ENCODE results near the gene MUC5B.

Gene MUC5B

GRCh38 chr11:1297011-1297575 is 74.2 kb downstream of the MUC5B start:
- Histone ChIP-seq H3F3A (ENCODE audit: insufficient read depth, low read length) (no peaks in the 10 kb centered on the region), H3K79me2 (ENCODE audit: insufficient read depth, low read length) (peaks cover 7% of the 10 kb centered on the region)

GRCh38 chr11:1297576-1298473 is 75.0 kb downstream of the MUC5B start:
- Histone ChIP-seq H3K4me2 (ENCODE audit: low read length) (no peak overlapping the region), H3F3A (ENCODE audit: insufficient read depth, low read length) (no peaks in the 10 kb centered on the region), H3K79me2 (ENCODE audit: insufficient read depth, low read length) (peaks cover 7% of the 10 kb centered on the region), H3K9me3 (ENCODE audit: low read length) (no peaks in the 10 kb centered on the region), H3K36me3 (ENCODE audit: insufficient read depth, low read length) (peaks cover 16% of the 10 kb centered on the region), H3K27ac (ENCODE audit: low read depth, low read length, poor library complexity, severe bottlenecking) (no peak overlapping the region), H3K4me1 (ENCODE audit: insufficient read depth, low read length, severe bottlenecking) (no peaks in the 10 kb centered on the region), H3K4me3 (ENCODE audit: low read depth, low read length, poor library complexity, severe bottlenecking) (no peak overlapping the region), H3K9ac (ENCODE audit: low read length) (no peak overlapping the region), H3K9me2 (ENCODE audit: low read depth, low read length) (no peaks in the 10 kb centered on the region), H3K27me3 (ENCODE audit: insufficient read depth, low read length) (no peaks in the 10 kb centered on the region), H2AFZ (ENCODE audit: low read length) (no peak overlapping the region), H4K20me1 (ENCODE audit: insufficient read depth, low read length) (no peaks in the 10 kb centered on the region)
- TF ChIP-seq CTCF (IDR thresholded peaks at IDR 0.05; ENCODE audit: low read length): no peak
- no peak for TF ChIP-seq EZH2 (IDR thresholded peaks at IDR 0.05; ENCODE audit: borderline replicate concordance, low read length)

More at GRCh38 chr11:1297011-1297575, 74.2 kb downstream of the MUC5B start:
- H3K9me2 ChIP-seq (ENCODE audit: low read depth, low read length): no peaks in the 10 kb centered on the region
- H3K4me3 ChIP-seq (ENCODE audit: low read depth, low read length, poor library complexity, severe bottlenecking): no peak overlapping the region
- no peak for TF ChIP-seq EZH2 (IDR thresholded peaks at IDR 0.05; ENCODE audit: borderline replicate concordance, low read length)
- no peak for TF ChIP-seq CTCF (IDR thresholded peaks at IDR 0.05; ENCODE audit: low read length)
- H3K4me1 ChIP-seq (ENCODE audit: insufficient read depth, low read length, severe bottlenecking): no peaks in the 10 kb centered on the region
- H4K20me1 ChIP-seq (ENCODE audit: insufficient read depth, low read length): no peaks in the 10 kb centered on the region
- no peaks in the 10 kb centered on the region for H3K27me3 ChIP-seq (ENCODE audit: insufficient read depth, low read length)
- H2AFZ ChIP-seq (ENCODE audit: low read length): no peak overlapping the region
- H3K27ac ChIP-seq (ENCODE audit: low read depth, low read length, poor library complexity, severe bottlenecking): no peak overlapping the region
- no peak overlapping the region for H3K9ac ChIP-seq (ENCODE audit: low read length)
- H3K36me3 ChIP-seq (ENCODE audit: insufficient read depth, low read length): peaks cover 19% of the 10 kb centered on the region
- no peaks in the 10 kb centered on the region for H3K9me3 ChIP-seq (ENCODE audit: low read length)
- H3K4me2 ChIP-seq (ENCODE audit: low read length): no peak overlapping the region

GRCh38 chr11:1298695-1299492 is 76.0 kb downstream of the MUC5B start:
- H3K9me3 ChIP-seq (ENCODE audit: low read length): no peaks in the 10 kb centered on the region
- H3F3A ChIP-seq (ENCODE audit: insufficient read depth, low read length): no peaks in the 10 kb centered on the region
- H3K9ac ChIP-seq (ENCODE audit: low read length): no peak overlapping the region
- no peak for TF ChIP-seq EZH2 (IDR thresholded peaks at IDR 0.05; ENCODE audit: borderline replicate concordance, low read length)
- no peak for TF ChIP-seq CTCF (IDR thresholded peaks at IDR 0.05; ENCODE audit: low read length)
- H3K36me3 ChIP-seq (ENCODE audit: insufficient read depth, low read length): peaks cover 16% of the 10 kb centered on the region
- no peaks in the 10 kb centered on the region for H3K4me1 ChIP-seq (ENCODE audit: insufficient read depth, low read length, severe bottlenecking)
- no peak overlapping the region for H3K4me2 ChIP-seq (ENCODE audit: low read length)
- no peak overlapping the region for H3K27ac ChIP-seq (ENCODE audit: low read depth, low read length, poor library complexity, severe bottlenecking)
- no peaks in the 10 kb centered on the region for H3K9me2 ChIP-seq (ENCODE audit: low read depth, low read length)
- H3K79me2 ChIP-seq (ENCODE audit: insufficient read depth, low read length): peaks cover 7% of the 10 kb centered on the region
- H4K20me1 ChIP-seq (ENCODE audit: insufficient read depth, low read length): no peaks in the 10 kb centered on the region
- no peaks in the 10 kb centered on the region for H3K27me3 ChIP-seq (ENCODE audit: insufficient read depth, low read length)
- no peak overlapping the region for H3K4me3 ChIP-seq (ENCODE audit: low read depth, low read length, poor library complexity, severe bottlenecking)
- no peak overlapping the region for H2AFZ ChIP-seq (ENCODE audit: low read length)

All from OCI-LY1 (cell line).